Measurements from ENCODE around the gene FUT3.

- TF ChIP-seq ATF2 (CRISPR knock-in tag; IDR thresholded peaks at IDR 0.05): no peak
- TF ChIP-seq CTCF (IDR thresholded peaks at IDR 0.05 in 2 of 3, conservative IDR thresholded peaks at IDR 0.05 in 1 of 3; ENCODE audit: insufficient read depth in 2 of 3, low read depth in 1 of 3, low read length in 3 of 3): no peak
- TF ChIP-seq ETS1 (conservative IDR thresholded peaks at IDR 0.05; ENCODE audit: control insufficient read depth, low read depth, low read length): no peak
- TF ChIP-seq MLLT1 (IDR thresholded peaks at IDR 0.05): no peak
- TF ChIP-seq CHAMP1 (IDR thresholded peaks at IDR 0.05): no peak
- no peak for TF ChIP-seq RFX5 (IDR thresholded peaks at IDR 0.05; ENCODE audit: low read depth, low read length)
- TF ChIP-seq XRCC5 (IDR thresholded peaks at IDR 0.05; ENCODE audit: low read depth, low read length): no peak
- TF ChIP-seq NKRF (IDR thresholded peaks at IDR 0.05; ENCODE audit: borderline replicate concordance): no peak
Measured at GRCh38 chr19:5837761-5838352, 13.4 kb downstream of the FUT3 start.

All from K562 (cell line).